Endothelial cell of hepatic sinusoid (primary cell): ENCODE results near the gene AHRR.
"Not testable (repeated sequence)": the region's sequence is repeated elsewhere in the genome, so short reads cannot be mapped to it uniquely, and the experiment has no call there.

Experiments
- in situ Hi-C: cut with HindIII; loops from 2 replicates; pipeline ENCODE4 v1.10.0; 2017; ENCODE audit warnings: low sequenced_read_pairs

Gene AHRR

DNA sequence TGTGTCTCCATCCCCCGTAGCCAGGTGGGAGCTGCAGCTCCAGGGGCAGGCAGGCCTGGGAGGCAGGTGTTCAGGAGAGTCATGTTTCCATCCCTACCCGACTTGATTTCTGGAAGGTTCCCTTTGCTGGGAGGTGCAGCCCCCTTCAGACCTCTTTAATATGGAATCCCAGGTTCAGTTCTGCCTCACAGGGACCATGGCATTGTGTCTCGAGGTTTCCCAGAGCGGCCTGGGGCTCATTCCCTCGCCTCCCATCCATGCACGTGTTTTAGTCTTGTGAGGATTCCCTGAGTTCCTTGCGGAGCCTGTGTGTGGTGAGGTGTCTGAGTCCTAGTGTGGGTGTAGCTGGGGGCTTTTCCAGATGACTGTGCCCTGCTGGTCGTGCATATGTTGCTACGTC, 16.5 kb upstream of the AHRR start:
- in situ Hi-C loops, result no loop called here

GRCh38 chr5:305459-305858, 16.1 kb upstream of the AHRR start:
- in situ Hi-C loops, result no loop called here

DNA sequence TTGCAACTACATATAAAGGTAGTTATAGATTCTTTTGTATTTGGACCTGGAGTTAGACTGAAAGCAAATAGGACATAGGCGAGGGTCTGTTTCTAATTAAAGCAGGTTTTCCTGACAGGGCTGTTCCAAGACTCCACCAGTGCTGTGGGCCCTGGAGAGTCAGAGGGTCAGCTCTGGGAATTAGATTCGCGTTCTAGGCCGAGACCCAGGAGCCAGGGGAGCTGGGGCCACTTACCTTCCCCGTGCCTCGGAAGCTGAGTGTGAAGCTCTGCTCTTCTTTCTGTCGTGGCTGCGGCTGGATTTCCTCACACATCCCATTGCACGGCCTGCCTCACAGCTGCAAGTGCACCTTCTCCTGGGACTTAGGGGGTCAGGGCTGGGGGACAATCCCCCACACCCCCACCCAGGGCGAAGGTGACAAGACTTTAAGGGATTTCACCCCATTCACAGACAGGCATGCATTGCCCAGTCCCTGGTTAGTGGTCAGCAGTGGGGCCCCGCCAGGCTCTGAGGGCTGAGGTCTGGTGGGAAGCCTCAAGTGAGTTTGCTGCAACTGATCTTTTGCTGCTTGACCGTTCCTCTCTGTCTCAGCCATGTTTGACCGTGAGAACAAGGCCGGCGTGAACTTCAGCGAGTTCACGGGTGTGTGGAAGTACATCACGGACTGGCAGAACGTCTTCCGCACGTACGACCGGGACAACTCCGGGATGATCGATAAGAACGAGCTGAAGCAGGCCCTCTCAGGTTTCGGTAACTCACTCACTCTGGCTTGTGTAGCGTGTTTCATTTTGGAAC, 15.3 kb upstream of the AHRR start:
- in situ Hi-C loops, result no loop called here

GRCh38 chr5:307306-307705, 14.2 kb upstream of the AHRR start:
- in situ Hi-C loops, result no loop called here

DNA sequence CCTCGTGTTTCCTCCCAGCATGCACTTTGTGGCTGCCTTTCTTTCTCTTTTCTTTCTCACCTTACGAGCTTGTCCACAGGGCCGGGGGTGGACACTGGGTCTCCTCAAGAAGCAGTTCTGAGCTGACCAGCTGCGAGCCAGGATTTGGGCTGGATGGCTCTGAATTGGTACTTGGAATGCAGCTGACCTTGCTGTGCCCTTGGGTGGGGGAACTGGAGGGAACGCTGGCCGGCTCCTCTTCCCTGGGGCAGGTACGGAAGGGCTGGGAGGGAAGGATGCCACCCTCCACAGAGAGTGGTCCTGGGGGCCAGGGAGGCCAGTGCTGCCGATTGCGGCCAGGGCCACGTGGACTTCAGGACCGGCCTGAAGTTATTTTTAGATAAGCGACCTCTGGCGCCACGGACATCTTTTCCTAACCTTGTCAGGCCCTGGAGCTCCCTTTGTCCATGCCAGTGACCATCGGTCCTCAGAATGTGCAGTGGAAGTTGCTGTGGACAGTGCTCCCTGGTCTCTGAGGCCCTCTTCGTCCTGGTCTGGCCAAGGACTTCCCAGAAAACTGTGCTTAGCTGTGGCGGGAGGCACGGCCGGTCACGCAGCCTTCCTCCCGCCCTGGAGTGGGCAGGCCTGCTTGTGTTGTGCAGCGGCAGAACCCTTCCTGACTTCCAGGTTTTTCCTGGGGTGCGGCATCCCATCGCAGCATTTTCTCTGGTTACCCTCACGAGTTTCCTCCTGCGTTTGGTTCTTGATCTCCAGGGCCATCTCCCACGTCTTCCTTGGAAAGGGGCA, 13.5 kb upstream of the AHRR start:
- in situ Hi-C loops, result no loop called here

DNA sequence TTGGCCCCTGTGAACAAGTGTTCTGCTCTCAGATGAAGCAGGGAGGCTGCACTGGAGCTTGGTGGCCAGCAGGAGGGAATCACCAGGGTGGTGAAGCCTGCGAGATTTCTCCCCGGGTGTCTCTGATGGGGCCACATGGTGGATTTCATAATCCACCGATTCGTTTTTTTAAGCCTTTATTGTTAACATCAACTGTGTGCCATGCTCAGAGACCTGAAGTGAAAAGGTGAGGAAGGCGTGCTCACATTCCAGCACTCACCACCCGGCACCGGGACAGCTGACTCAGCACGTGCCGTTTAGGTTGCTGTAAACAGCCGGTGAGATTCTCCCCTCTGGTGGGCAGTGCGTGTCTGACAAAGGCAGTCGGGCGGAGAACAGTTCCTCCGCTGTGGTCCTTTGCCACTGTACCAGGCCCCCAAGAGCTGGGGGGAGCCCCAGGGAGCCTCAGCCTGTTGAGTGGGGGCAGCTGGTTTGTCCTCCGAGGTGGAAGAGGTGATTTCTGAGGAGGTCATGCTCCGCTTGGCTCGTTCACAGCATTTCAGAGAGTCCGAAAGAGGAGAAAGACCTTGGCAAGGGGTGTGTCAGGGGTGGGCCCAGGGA, 12.7 kb upstream of the AHRR start:
- in situ Hi-C loops, result no loop called here

DNA sequence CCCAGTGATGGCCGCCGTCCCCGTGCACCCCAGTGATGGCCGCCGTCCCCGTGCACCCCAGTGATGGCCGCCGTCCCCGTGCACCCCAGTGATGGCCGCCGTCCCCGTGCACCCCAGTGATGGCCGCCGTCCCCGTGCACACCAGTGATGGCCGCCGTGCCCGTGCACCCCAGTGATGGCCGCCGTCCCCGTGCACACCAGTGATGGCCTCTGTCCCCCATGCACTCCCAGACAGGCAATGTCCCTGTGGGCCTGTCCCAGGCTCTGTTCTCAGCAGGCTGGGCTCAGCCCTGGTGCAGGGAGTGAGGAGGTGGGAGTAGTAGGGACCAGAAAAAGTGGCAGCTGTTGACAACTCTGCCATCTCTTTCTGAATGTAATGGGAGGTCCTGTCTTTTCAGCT, 11.7 kb upstream of the AHRR start:
- in situ Hi-C loops, result not testable (repeated sequence)

DNA sequence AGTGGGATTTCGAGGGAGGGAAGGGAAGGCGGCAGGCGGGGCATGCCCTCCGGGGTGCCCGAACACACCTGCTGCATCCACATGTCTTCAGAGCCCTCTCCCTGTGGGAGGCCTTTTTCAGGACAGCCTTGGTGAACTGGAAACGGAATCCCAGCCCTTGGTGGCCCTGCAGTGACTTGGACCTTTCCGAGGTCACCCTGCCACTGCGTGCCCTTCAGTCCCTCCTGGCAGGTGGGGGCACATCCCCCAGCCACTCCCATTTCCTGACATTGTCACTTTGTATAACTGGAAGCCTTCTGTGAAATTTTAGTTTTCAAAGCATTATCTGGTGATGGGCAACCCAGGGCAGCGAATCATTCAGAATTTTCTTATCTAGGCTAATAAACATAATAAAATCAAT, 11.0 kb upstream of the AHRR start:
- in situ Hi-C loops, result no loop called here

GRCh38 chr5:310941-311434, 10.5 kb upstream of the AHRR start:
- in situ Hi-C loops, result no loop called here

DNA sequence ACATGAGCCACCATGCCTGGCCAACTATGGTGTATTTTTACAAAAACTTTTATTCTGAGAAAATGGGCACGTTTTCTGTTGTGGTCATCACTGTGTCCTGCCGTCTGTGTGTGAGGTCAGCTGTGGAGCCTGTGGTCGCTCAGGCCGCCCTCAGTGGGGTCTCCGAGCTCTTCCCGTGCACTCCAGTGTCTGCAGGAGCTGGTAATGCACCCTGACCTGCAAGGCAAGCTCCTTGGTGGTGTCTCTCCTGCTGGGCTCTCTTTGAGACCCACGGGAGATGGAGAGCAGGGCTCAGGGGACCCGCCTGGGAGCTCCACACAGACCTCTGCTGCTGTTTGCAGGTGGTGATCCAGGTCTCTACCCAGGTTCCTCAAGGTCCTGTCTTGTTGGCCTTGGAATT, 9.6 kb upstream of the AHRR start:
- in situ Hi-C loops, result no loop called here

GRCh38 chr5:312845-313244, 8.7 kb upstream of the AHRR start:
- in situ Hi-C loops, result no loop called here

- in situ Hi-C loops, result no loop called here
Observed at GRCh38 chr5:313265-313664, 8.2 kb upstream of the AHRR start.

GRCh38 chr5:313806-314376, 7.6 kb upstream of the AHRR start:
- in situ Hi-C loops, result no loop called here

- in situ Hi-C loops, result no loop called here
Observed at GRCh38 chr5:314676-315487, 6.6 kb upstream of the AHRR start.

GRCh38 chr5:315488-316209, 5.9 kb upstream of the AHRR start:
- in situ Hi-C loops, result no loop called here

- in situ Hi-C loops, result no loop called here
Observed at GRCh38 chr5:316210-317085, 5.1 kb upstream of the AHRR start.

GRCh38 chr5:317086-317811, 4.3 kb upstream of the AHRR start:
- in situ Hi-C loops, result no loop called here

DNA sequence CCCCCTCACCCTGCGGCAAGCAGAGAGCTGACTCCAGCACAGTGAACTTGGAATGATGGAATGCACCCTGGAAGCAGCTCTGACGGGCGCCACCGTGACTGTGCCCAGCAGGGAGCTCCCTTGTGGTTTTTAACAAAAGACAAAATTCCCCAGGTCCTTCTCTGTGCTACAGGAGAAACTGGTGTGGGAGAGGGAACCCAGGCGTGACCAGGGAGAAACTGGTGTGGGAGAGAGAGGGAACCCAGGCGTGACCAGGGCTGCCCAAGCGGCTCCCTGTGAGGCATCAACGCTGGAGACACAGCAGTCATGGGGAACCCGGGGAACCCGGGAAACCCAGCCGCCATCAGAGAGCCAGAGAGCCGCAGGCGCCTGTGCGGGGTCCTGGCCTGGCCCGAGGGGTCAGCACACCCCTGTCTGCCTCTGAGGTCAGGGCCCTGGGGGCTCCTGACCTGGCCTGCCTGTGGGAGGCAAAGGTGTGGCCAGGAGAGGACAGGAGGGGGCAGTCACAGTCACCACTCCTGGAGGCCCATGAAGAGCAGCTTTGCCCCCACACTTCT, 3.1 kb upstream of the AHRR start:
- in situ Hi-C loops, result no loop called here
